Middle frontal gyrus (tissue), 1 donor: ENCODE results near the gene ZNF41.
"Not testable (repeated sequence)": the region's sequence is repeated elsewhere in the genome, so short reads cannot be mapped to it uniquely, and the experiment has no call there.

Experiments
- DNase-seq: peaks from one replicate; pipeline ENCODE4 v3.0.0-alpha.2; 2015; ENCODE audit warnings: low spot score; ENCODE audit errors: extremely low spot score

The ZNF41 gene

GRCh38 chrX:47492133-47492532 lies 9.1 kb upstream of the ZNF41 start:
- not testable (repeated sequence) for DNase-seq

- no peak for DNase-seq
Observed at GRCh38 chrX:47489507-47490275, 6.7 kb upstream of the ZNF41 start.

- no peak for DNase-seq
Observed at GRCh38 chrX:47484885-47485284, 1.9 kb upstream of the ZNF41 start.

GRCh38 chrX:47483306-47484268 lies 565 bp upstream of the ZNF41 start:
- no peak for DNase-seq

- no peak for DNase-seq
Observed at GRCh38 chrX:47482065-47482511, 934 bp downstream of the ZNF41 start.

GRCh38 chrX:47481160-47481559 lies 1.9 kb downstream of the ZNF41 start:
- DNase-seq, result no peak

GRCh38 chrX:47480576-47480975 lies 2.4 kb downstream of the ZNF41 start:
- DNase-seq, result no peak

- no peak for DNase-seq
Observed at GRCh38 chrX:47475476-47475875, 7.5 kb downstream of the ZNF41 start.

- no peak for DNase-seq
Observed at GRCh38 chrX:47467106-47467505, 15.9 kb downstream of the ZNF41 start.

GRCh38 chrX:47460561-47460960 lies 22.5 kb downstream of the ZNF41 start:
- DNase-seq, result no peak

GRCh38 chrX:47458528-47458927 lies 24.5 kb downstream of the ZNF41 start:
- no peak for DNase-seq

GRCh38 chrX:47456080-47456479 lies 26.9 kb downstream of the ZNF41 start:
- DNase-seq, result no peak

- no peak for DNase-seq
Observed at GRCh38 chrX:47452112-47452511, 30.9 kb downstream of the ZNF41 start.

GRCh38 chrX:47448165-47448806 lies 34.7 kb downstream of the ZNF41 start:
- DNase-seq, result no peak

- no peak for DNase-seq
Observed at GRCh38 chrX:47447607-47448006, 35.4 kb downstream of the ZNF41 start.

GRCh38 chrX:47446971-47447370 lies 36.1 kb downstream of the ZNF41 start:
- no peak for DNase-seq

- no peak for DNase-seq
Observed at GRCh38 chrX:47446431-47446830, 36.6 kb downstream of the ZNF41 start.

- no peak for DNase-seq
Observed at GRCh38 chrX:47430925-47431324, 52.1 kb downstream of the ZNF41 start.

- no peak for DNase-seq
Observed at GRCh38 chrX:47422444-47422843, 60.6 kb downstream of the ZNF41 start.

- no peak for DNase-seq
Observed at GRCh38 chrX:47420962-47421361, 62.1 kb downstream of the ZNF41 start.

- DNase-seq, result no peak
Observed at GRCh38 chrX:47420265-47420664, 62.8 kb downstream of the ZNF41 start.

- no peak for DNase-seq
Observed at GRCh38 chrX:47413179-47413594, 69.8 kb downstream of the ZNF41 start.
